ENCODE data around the gene MBL2.

The MBL2 gene

GRCh38 chr10:52757773-52758172 is 14.8 kb downstream of the MBL2 start:
- H3K27ac ChIP-seq, result no peak overlapping the region
- no peak for TF ChIP-seq CTCF (conservative IDR thresholded peaks at IDR 0.05)

GRCh38 chr10:52756966-52757365 is 15.6 kb downstream of the MBL2 start:
- no peak overlapping the region for H3K27ac ChIP-seq
- TF ChIP-seq CTCF (conservative IDR thresholded peaks at IDR 0.05), result no peak

- no peak for TF ChIP-seq CTCF (conservative IDR thresholded peaks at IDR 0.05)
- no peak overlapping the region for H3K27ac ChIP-seq
Observed at GRCh38 chr10:52756295-52756694, 16.3 kb downstream of the MBL2 start.

GRCh38 chr10:52755297-52756062 is 17.1 kb downstream of the MBL2 start:
- TF ChIP-seq CTCF (conservative IDR thresholded peaks at IDR 0.05), result no peak
- H3K27ac ChIP-seq, result no peak overlapping the region

GRCh38 chr10:52752801-52753445 is 19.7 kb downstream of the MBL2 start:
- no peak overlapping the region for H3K27ac ChIP-seq
- no peak for TF ChIP-seq CTCF (conservative IDR thresholded peaks at IDR 0.05)

GRCh38 chr10:52752261-52752660 is 20.3 kb downstream of the MBL2 start:
- TF ChIP-seq CTCF (conservative IDR thresholded peaks at IDR 0.05), result no peak
- no peak overlapping the region for H3K27ac ChIP-seq

GRCh38 chr10:52751337-52751736 is 21.2 kb downstream of the MBL2 start:
- no peak overlapping the region for H3K27ac ChIP-seq
- no peak for TF ChIP-seq CTCF (conservative IDR thresholded peaks at IDR 0.05)
